NCI-H2227 (cell line): ENCODE data around the gene VWA5A.
"Not testable (repeated sequence)": the region's sequence is repeated elsewhere in the genome, so short reads cannot be mapped to it uniquely, and the experiment has no call there.

Experiments
- DNase-seq: peaks from one replicate; lab custom pipeline; 2025; ENCODE audit not compliant: unreplicated experiment; lab: John Stamatoyannopoulos, UW

Gene VWA5A

GRCh38 chr11:124090996-124091395, 24.3 kb upstream of the VWA5A start:
- no peak for DNase-seq

- DNase-seq: no peak
Measured at GRCh38 chr11:124093330-124093729, 21.9 kb upstream of the VWA5A start.

- no peak for DNase-seq
Measured at GRCh38 chr11:124094731-124095130, 20.5 kb upstream of the VWA5A start.

GRCh38 chr11:124096364-124096763, 18.9 kb upstream of the VWA5A start:
- no peak for DNase-seq

- DNase-seq: no peak
Measured at GRCh38 chr11:124098141-124098540, 17.1 kb upstream of the VWA5A start.

GRCh38 chr11:124101737-124102136, 13.5 kb upstream of the VWA5A start:
- DNase-seq: no peak

- no peak for DNase-seq
Measured at GRCh38 chr11:124108156-124108555, 7.1 kb upstream of the VWA5A start.

GRCh38 chr11:124109377-124109776, 5.9 kb upstream of the VWA5A start:
- DNase-seq: no peak

- DNase-seq: no peak
Measured at GRCh38 chr11:124110201-124110600, 5.0 kb upstream of the VWA5A start.

- no peak for DNase-seq
Measured at GRCh38 chr11:124113890-124114289, 1.4 kb upstream of the VWA5A start.

- DNase-seq: no peak
Measured at GRCh38 chr11:124115782-124116616, 749 bp downstream of the VWA5A start.

GRCh38 chr11:124119103-124119502, 3.9 kb downstream of the VWA5A start:
- no peak for DNase-seq

- DNase-seq: no peak
Measured at GRCh38 chr11:124120891-124121290, 5.6 kb downstream of the VWA5A start.

- DNase-seq: no peak
Measured at GRCh38 chr11:124122123-124122522, 6.9 kb downstream of the VWA5A start.

- DNase-seq: peak; percentile 4
Measured at GRCh38 chr11:124123622-124124021, 8.4 kb downstream of the VWA5A start.

GRCh38 chr11:124127134-124127533, 11.9 kb downstream of the VWA5A start:
- not testable (repeated sequence) for DNase-seq

GRCh38 chr11:124143034-124143433, 27.8 kb downstream of the VWA5A start:
- no peak for DNase-seq

GRCh38 chr11:124147951-124148350, 32.7 kb downstream of the VWA5A start:
- DNase-seq: no peak

GRCh38 chr11:124150684-124151083, 35.4 kb downstream of the VWA5A start:
- no peak for DNase-seq

GRCh38 chr11:124152770-124153407, 37.6 kb downstream of the VWA5A start:
- DNase-seq: no peak

- DNase-seq: no peak
Measured at GRCh38 chr11:124153821-124154220, 38.6 kb downstream of the VWA5A start.

- DNase-seq: no peak
Measured at GRCh38 chr11:124159481-124159880, 44.2 kb downstream of the VWA5A start.

GRCh38 chr11:124160986-124161385, 45.7 kb downstream of the VWA5A start:
- DNase-seq: no peak
